Astrocyte of the cerebellum (primary cell): ENCODE results near the gene ANKRD37.

Experiments
- DNase-seq: peaks from one replicate; pipeline ENCODE4 v3.0.0-alpha.2; 2011; ENCODE audit warnings: low read depth
- H3K4me3 ChIP-seq: 2 replicates; pipeline ENCODE4 v1.5.1; 2011; ENCODE audit warnings: mild to moderate bottlenecking, low read depth, low read length, moderate library complexity
- in situ Hi-C: cut with HindIII; loops from 2 replicates; pipeline ENCODE4 v1.10.0; 2017; ENCODE audit warnings: low sequenced_read_pairs
- TF ChIP-seq, protein P1 (sequence below): IDR thresholded peaks from 2 replicates; pipeline ENCODE4 v1.5.1; 2012; ENCODE audit warnings: low read length, low read depth, moderate library complexity, mild to moderate bottlenecking; ENCODE audit errors: missing control alignments

ANKRD37 gene

GRCh38 chr4:185425647-185426352 is 29.2 kb downstream of the ANKRD37 start, which contains the start of gene UFSP2:
Gene UFSP2, minus strand, starts transcription at chr4:185425964. Its CDS starts 96 bp downstream, at chr4:185425868.
- peak within 1 kb of the TSS; percentile 89 for H3K4me3 ChIP-seq
- TF ChIP-seq, protein P1, sequence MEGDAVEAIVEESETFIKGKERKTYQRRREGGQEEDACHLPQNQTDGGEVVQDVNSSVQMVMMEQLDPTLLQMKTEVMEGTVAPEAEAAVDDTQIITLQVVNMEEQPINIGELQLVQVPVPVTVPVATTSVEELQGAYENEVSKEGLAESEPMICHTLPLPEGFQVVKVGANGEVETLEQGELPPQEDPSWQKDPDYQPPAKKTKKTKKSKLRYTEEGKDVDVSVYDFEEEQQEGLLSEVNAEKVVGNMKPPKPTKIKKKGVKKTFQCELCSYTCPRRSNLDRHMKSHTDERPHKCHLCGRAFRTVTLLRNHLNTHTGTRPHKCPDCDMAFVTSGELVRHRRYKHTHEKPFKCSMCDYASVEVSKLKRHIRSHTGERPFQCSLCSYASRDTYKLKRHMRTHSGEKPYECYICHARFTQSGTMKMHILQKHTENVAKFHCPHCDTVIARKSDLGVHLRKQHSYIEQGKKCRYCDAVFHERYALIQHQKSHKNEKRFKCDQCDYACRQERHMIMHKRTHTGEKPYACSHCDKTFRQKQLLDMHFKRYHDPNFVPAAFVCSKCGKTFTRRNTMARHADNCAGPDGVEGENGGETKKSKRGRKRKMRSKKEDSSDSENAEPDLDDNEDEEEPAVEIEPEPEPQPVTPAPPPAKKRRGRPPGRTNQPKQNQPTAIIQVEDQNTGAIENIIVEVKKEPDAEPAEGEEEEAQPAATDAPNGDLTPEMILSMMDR: no peak
- DNase-seq: peak; percentile 74
- in situ Hi-C loops: no loop called here

GRCh38 chr4:185426960-185427688 is 30.5 kb downstream of the ANKRD37 start:
- in situ Hi-C loops: no loop called here
- no peak overlapping the region for H3K4me3 ChIP-seq
- no peak for DNase-seq
- TF ChIP-seq, protein P1: no peak

DNA sequence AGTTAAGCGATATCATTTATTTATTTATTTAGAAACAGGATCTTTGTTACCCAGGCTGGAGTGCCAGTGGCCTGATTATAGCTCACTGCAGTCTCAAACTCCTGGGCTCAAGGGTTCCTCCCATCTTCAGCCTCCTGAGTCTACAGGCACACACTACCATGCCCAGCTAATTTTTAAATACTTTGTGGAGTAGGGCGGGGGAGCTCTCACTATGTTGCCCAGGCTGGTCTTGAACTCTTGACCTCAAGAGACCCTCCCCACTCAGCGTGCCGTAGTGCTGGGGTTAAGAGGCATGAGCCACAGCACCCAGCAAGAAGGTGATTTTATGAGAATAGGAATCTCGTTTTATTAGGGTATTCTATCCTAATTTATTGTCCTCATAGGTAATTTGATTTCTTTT is 33.0 kb downstream of the ANKRD37 start:
- in situ Hi-C loops: no loop called here
- DNase-seq: no peak
- H3K4me3 ChIP-seq: no peak overlapping the region
- TF ChIP-seq, protein P1: no peak

DNA sequence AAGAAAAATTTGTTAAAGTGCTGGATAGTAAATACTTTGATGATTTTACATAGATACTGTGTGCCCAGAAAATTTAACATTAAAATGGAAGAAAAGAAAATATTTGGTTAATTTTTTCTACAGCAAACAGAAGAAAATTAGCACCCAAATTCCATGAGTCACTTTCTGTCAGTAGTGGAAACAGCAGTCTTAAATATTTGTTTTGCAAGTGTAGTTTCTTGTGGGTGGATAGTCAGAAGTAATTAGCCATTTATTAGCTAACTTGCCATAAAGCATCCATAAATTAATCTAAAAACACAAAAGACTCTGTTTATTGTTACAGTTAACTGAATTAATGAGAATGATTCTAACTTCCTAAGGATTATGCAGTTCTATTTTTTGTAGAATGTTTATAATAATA is 38.8 kb downstream of the ANKRD37 start:
- DNase-seq: no peak
- H3K4me3 ChIP-seq: no peak overlapping the region
- in situ Hi-C loops: no loop called here
- TF ChIP-seq, protein P1: no peak

GRCh38 chr4:185437809-185438208 is 41.2 kb downstream of the ANKRD37 start:
- in situ Hi-C loops: no loop called here
- DNase-seq: no peak
- no peak overlapping the region for H3K4me3 ChIP-seq
- TF ChIP-seq, protein P1: no peak

- no peak overlapping the region for H3K4me3 ChIP-seq
- no peak for DNase-seq
- in situ Hi-C loops: no loop called here
- TF ChIP-seq, protein P1: no peak
Observed at GRCh38 chr4:185441479-185441878, 44.8 kb downstream of the ANKRD37 start.
